GM20431 (cell line): ENCODE results near the gene LYRM4.

Experiments
- in situ Hi-C: fragments of 300-500 bp; cut with MseI, MboI; formaldehyde crosslinking; loops from one replicate; pipeline ENCODE4 v1.15.0; 2020; ENCODE audit warnings: low sequenced_read_pairs; ENCODE audit not compliant: unreplicated experiment

Gene LYRM4

GRCh38 chr6:5282191-5282623 lies 21.5 kb upstream of the LYRM4 start:
- in situ Hi-C loops, result no loop called here

- in situ Hi-C loops, result no loop called here
These were observed 20.2 kb upstream of the LYRM4 start for GRCh38 chr6:5280920-5281319.

DNA sequence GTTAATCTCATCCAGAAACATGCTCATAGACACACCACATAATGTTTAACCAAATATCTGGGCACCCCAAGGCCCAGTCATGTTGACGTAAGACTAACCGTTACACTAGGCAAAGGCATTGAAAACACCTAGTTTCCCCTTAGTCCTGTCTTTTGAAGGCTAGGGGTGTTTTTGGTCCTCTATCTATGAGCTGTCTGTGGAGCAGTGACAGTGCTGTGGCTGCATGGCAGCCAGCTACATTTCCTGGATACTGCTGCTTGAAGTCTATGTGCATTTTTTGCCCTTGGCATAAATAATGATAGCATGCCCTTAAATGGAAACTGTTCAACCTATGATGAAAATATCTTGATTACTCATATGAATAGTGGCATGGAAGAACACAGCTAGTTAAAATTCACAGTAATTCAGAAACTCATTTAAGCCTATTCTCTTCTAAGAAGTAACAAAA lies 19.2 kb upstream of the LYRM4 start:
- in situ Hi-C loops, result no loop called here

GRCh38 chr6:5278565-5279120 lies 17.9 kb upstream of the LYRM4 start:
- in situ Hi-C loops, result no loop called here

GRCh38 chr6:5278047-5278446 lies 17.3 kb upstream of the LYRM4 start:
- in situ Hi-C loops, result no loop called here

GRCh38 chr6:5277589-5277988 lies 16.8 kb upstream of the LYRM4 start:
- in situ Hi-C loops, result no loop called here

DNA sequence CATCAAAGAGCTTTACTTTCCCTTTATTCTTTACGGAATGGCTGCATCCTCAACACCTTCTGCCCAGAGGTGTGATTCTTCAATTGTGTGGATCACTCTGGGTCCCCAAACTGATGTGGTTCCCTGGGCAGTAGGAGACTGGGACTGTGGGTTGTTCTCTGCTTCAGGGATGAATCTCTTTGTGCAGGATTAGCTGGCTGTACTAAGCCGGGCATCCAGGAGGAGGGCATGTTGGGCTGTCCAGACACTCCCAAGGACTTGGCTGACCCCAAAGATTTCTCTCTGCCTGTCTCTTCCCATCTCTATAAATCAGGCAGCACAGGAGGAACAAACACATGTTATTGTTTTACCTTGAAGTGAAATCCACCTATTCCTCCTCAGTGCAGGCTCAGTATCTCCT lies 15.8 kb upstream of the LYRM4 start:
- in situ Hi-C loops, result no loop called here

- in situ Hi-C loops, result no loop called here
These were observed 14.7 kb upstream of the LYRM4 start for GRCh38 chr6:5275497-5275896.

- in situ Hi-C loops, result no loop called here
These were observed 13.5 kb upstream of the LYRM4 start for GRCh38 chr6:5274231-5274630.

GRCh38 chr6:5271926-5272325 lies 11.2 kb upstream of the LYRM4 start:
- in situ Hi-C loops, result no loop called here

DNA sequence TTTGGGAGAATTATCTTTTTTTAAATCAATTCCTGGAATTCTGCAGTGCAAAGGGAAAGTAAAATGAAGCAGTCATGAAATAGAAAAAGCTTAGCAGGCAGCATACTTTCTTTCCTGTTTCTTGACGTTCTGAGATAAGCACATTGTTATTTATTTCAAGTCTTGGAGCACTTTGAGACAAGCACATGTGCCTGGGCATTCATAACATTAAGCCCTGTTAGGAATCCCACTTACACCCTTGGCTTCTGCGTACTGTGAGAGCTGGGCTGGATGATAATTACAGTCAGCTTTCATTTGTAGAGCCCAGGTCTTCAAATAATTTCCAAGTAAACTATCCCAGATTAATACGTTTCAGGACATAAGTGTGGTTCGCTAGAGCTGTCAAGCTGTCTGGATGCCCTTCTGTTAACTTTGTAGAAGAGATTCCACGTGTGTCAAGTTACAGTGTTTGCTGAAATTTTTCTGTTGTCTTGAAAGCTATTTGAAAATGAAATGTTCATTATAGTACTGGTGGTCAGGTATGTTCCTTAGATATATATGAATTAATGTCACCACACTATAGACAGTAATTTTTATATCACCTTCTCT lies 9.4 kb upstream of the LYRM4 start:
- in situ Hi-C loops, result no loop called here

- in situ Hi-C loops, result no loop called here
These were observed 5.7 kb upstream of the LYRM4 start for GRCh38 chr6:5266423-5266822.

- in situ Hi-C loops, result no loop called here
These were observed 877 bp upstream of the LYRM4 start for GRCh38 chr6:5261545-5262109.

DNA sequence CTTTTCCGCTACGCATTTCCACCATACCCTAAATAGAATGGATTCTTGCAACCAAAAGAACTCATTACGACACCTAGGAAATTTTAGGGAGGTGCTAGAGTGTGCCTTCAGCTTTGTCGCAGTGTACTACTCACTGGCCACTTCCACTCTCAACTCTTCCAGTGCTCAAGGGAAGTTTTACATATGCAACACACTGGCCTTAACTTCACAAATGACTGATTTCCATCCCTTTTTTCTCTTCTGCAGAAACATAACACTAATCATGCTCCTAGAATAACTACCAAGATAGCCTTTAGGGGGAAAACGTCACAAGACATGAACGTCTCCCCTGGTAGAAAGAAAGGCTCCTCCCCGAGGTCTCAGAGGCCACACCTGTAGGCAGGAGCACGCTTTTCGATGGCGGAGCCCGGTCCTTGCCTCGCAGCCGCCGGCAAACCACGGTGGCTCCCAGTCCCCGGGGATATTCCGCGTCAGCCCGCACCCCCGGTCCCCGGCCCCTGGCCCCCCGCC lies 584 bp downstream of the LYRM4 start:
- in situ Hi-C loops, result no loop called here

GRCh38 chr6:5259428-5259827 lies 1.3 kb downstream of the LYRM4 start:
- in situ Hi-C loops, result no loop called here

DNA sequence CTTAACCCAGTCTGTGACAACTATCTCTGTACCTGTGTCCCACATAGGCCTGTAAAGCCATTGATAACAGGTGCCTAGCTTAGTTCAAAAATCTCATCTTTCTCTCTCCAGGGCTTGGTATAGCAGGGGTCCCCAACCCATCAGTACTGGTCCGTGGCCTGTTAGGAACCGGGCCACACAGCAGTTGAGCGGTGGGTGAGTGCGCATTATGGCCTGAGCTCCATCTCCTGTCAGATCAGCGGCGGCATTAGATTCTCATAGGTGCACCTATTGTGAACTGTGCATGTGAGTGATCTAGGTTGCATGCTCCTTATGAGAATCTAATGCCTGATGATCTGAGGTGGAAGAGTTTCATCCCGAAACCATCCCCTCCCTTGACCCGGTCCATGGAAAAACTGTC lies 3.4 kb downstream of the LYRM4 start:
- in situ Hi-C loops, result no loop called here

GRCh38 chr6:5256952-5257351 lies 3.8 kb downstream of the LYRM4 start:
- in situ Hi-C loops, result no loop called here

DNA sequence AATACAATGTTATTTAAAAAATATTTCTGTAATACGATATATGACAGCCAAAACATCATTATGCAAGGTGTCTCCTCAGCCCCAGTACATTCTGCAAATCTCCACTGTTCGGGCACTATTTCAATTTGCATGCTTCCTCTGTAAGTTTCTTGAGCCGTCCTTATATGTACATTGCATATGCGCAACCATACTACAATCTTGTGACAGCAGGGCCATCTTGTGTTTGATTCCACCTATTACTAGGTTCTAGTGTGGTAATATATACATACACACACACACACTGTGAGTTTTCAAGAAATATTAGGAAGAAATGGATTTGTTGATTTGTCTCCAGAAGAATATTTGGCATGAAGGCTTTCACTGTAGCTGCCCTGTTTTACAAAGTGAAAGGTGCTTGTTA lies 9.8 kb downstream of the LYRM4 start:
- in situ Hi-C loops, result no loop called here

DNA sequence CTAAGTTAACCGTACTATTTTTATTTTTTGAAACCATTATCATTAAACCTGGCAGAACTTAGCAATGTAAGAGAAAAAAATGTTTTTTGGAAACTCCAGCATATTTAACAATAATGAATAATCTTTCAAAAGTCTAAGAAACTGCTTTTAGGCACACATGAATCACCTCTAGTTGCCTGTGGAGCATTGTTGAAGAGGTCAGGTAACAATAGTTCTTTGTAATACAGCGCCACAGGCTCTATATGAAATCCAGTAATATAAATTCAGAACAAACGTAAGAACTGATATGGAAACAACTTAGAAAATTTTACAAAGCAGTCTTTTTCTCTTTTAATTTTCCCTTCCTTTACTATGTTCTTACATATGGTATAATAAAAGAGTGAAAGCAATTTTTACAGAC lies 10.3 kb downstream of the LYRM4 start:
- in situ Hi-C loops, result no loop called here

- in situ Hi-C loops, result no loop called here
These were observed 11.2 kb downstream of the LYRM4 start for GRCh38 chr6:5249451-5250122.
